Pancreas (tissue), 10 donors: Measurements from ENCODE around the gene TMEM167A. TPM values are rescaled to one million over a fixed set of nuclear protein-coding genes. Genes with fewer than 3 reads are reported as not detected.

Source experiments
- ATAC-seq, 4 donors: fragments of 200-7000 bp; cut with Tn5 transposase; one replicate each; pipeline versions ENCODE4 v1.8.0 to v1.9.1; 2020; ENCODE audit warnings: mild to moderate bottlenecking in 4 of 4, moderate library complexity in 4 of 4
- DNase-seq, 6 donors: peaks; one replicate each; pipeline ENCODE4 v3.0.0-alpha.2; 2020
- FAIRE-seq: peaks from 2 replicates; lab custom pipeline; 2012; peaks lifted over from hg19 to GRCh38; lab: Jason Lieb, UNC
- H3K27ac ChIP-seq, 4 donors: fragments of 200-600 bp; sonication (generic); 1 replicate in 3 of 4; 2 replicates in 1 of 4; pipeline versions ENCODE4 v1.5.0 to v1.8.0; 2020
- H3K27me3 ChIP-seq, 4 donors: fragments of 200-600 bp; one replicate each; pipeline ENCODE4 v1.8.0; 2021
- H3K36me3 ChIP-seq, 3 donors: fragments of 200-600 bp; sonication (generic) in 1 of 3; one replicate each; pipeline versions ENCODE4 v1.5.0 to v1.8.0; 2020 to 2021
- H3K4me1 ChIP-seq, 3 donors: fragments of 200-600 bp; one replicate each; pipeline ENCODE4 v1.8.0; 2021
- H3K4me3 ChIP-seq, 4 donors: fragments of 200-600 bp; sonication (generic) in 2 of 4; one replicate each; pipeline versions ENCODE4 v1.5.0 to v1.8.0; 2020 to 2021
- H3K9me3 ChIP-seq, 4 donors: fragments of 200-600 bp; one replicate each; pipeline ENCODE4 v1.8.0; 2021
- CTCF ChIP-seq, 4 donors: fragments of 200-600 bp; sonication (generic) in 3 of 4; IDR thresholded peaks; one replicate each; pipeline versions ENCODE4 v1.5.0 to v1.8.0; 2021; ENCODE audit warnings: antibody characterized with exemption in 4 of 4
- WGBS, 2 donors: extraction: QIAGEN DNeasy Blood & Tissue Kit; methylation state at CpG; one replicate each; pipeline ENCODE4 v1.1.7; 2013; 5-methylcytosine and 5-hydroxymethylcytosine counted together
- intact Hi-C, 3 donors: fragments of 100-400 bp; cut with DNase I; formaldehyde crosslinking; loops; one replicate each; pipeline versions ENCODE4 v1.11.1 to v1.14.2; 2022
- polyA plus RNA-seq, 2 donors: library from polyadenylated mRNA; stranded (reverse); fragments of 200-250 nt; gene quantifications; one replicate each; pipeline ENCODE4 v1.2.3, GENCODE V29; 2013
- total RNA-seq, 6 donors: library from RNA; stranded (reverse); fragmentation: NEBNext Ultra II Directional in 4 of 6; extraction: Animal tissue kit (Norgen Biotek cat#: 25700) in 4 of 6; gene quantifications; one replicate each; pipeline versions ENCODE4 v1.2.1 to v1.2.4, GENCODE V29; 2021 to 2023
- donor health status: healthy with polysubstance abuse.
- donor health status: DM: no; HTN: no; CAD: no; lungs with moderate emphysema.
- donor health status: DM: no; HTN: no; CAD: no.
- donor health status: control.
- donor health status: control.
- donor health status: Bipolar disorder and iron deficiency.
- donor health status: DM: yes; HTN: yes; CAD: no.
- donor health status: DM: no; HTN: no; CAD: no.
- donor health status: DM: no; HTN: no; CAD: no.
- donor health status: DM: yes; HTN: yes; CAD: no.

Gene TMEM167A
- total and polyA plus RNA-seq, 8 donors: 13.3 to 48.5 (median 33.4) TPM

DNA sequence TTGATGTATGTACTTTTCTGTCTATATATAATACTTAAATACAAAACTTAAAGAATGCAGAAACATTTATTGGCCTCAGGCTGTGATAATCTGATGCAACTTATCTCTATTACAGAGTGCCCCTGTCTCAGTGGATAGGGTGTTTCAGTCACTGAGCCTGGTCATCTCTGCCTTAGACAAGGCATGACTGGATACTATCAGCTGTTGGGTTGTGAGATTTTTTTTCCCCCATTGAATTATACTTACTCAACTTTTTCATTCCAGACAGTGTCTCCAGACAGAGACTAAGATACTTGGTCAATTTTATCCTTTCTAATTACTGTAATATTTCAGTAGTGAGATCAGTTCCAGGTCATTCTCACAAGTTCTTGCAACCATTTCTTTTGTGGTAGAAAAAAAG is 26.8 kb upstream of the TMEM167A start:
- no peak overlapping the region for H3K27ac ChIP-seq
- no peaks in the 10 kb centered on the region for H3K27me3 ChIP-seq
- DNase-seq (no peak), ATAC-seq (no peak), FAIRE-seq (no peak)
- intact Hi-C loops: no loop called here
- H3K36me3 ChIP-seq: no peaks in the 10 kb centered on the region
- no peak for TF ChIP-seq CTCF (IDR thresholded peaks at IDR 0.05)
- no peak overlapping the region for H3K4me3 ChIP-seq
- no peaks in the 10 kb centered on the region for H3K4me1 ChIP-seq
- no peaks in the 10 kb centered on the region for H3K9me3 ChIP-seq

DNA sequence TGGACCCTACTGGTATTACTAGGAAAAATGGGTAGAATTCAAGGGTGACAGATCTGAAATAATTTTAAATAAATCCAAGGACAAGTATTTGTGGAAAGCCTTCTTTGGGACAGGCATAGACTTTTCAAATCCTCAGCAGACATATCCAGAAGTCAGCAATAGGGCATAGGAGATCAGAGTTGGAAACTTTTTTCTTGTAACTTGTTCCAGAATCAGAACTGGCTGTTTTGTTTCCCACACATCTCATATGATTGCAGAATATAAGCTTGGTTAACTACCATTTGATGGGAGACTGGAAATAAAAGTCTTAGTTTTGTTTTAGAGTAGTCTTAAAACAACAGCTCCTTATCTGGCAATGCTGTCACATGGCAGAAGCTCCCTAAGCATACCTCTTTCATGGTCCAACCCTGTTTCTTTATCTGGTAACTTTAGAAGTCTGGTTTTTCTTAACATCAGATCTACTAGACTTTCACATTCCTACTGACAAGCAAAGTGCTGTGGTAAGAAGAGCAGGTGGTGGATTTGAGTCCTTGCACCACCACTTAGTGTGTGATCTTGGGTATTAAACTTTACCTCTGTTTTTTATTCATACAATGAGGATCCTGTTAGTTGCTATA is 25.3 kb upstream of the TMEM167A start:
- FAIRE-seq (no peak), DNase-seq (no peak), ATAC-seq (no peak)
- no peaks in the 10 kb centered on the region for H3K36me3 ChIP-seq
- no peak for TF ChIP-seq CTCF (IDR thresholded peaks at IDR 0.05)
- H3K4me1 ChIP-seq: peaks cover 0 to 6% (median 0%) of the 10 kb centered on the region in 3 donors
- H3K27ac ChIP-seq: no peak overlapping the region
- no peaks in the 10 kb centered on the region for H3K9me3 ChIP-seq
- no peaks in the 10 kb centered on the region for H3K27me3 ChIP-seq
- intact Hi-C loops: no loop called here
- no peak overlapping the region for H3K4me3 ChIP-seq

GRCh38 chr5:83101514-83101913 is 24.3 kb upstream of the TMEM167A start:
- no peaks in the 10 kb centered on the region for H3K9me3 ChIP-seq
- no peaks in the 10 kb centered on the region for H3K36me3 ChIP-seq
- TF ChIP-seq CTCF (IDR thresholded peaks at IDR 0.05): no peak
- no peak overlapping the region for H3K4me3 ChIP-seq
- FAIRE-seq (no peak), ATAC-seq (no peak), DNase-seq (no peak)
- WGBS, 2 donors: 89 to 90% methylated on average over 1 of the region's 1 CpG
- H3K27me3 ChIP-seq: no peaks in the 10 kb centered on the region
- intact Hi-C loops: no loop called here
- H3K27ac ChIP-seq: no peak overlapping the region
- peaks cover 0 to 6% (median 3%) of the 10 kb centered on the region in 3 donors for H3K4me1 ChIP-seq

DNA sequence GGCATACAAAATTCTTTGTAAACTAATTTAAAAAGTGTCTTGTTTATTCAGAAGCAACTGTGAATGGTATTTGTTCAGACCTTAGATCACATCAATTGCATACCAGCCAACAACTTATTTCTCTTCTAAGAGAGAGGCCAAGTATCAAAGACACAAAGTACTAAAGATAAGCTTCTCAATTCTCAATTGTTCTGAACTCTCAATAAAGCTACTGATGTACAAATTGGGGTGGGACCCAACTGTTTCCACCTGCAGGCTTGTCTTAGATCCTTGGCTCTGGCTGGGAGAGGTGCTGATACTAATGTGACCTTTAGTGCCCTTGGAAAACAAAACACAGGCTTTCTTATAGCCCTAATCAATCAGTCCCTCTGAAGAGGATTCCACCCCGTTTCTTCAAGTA is 22.3 kb upstream of the TMEM167A start:
- no peak for TF ChIP-seq CTCF (IDR thresholded peaks at IDR 0.05)

GRCh38 chr5:83099001-83099400 is 21.8 kb upstream of the TMEM167A start:
- Histone ChIP-seq H3K27me3 (no peaks in the 10 kb centered on the region), H3K4me1 (peaks cover 0 to 6% (median 3%) of the 10 kb centered on the region in 3 donors), H3K9me3 (no peaks in the 10 kb centered on the region), H3K27ac (no peak overlapping the region), H3K4me3 (no peak overlapping the region), H3K36me3 (no peaks in the 10 kb centered on the region)
- no peak for ATAC-seq
- intact Hi-C loops: no loop called here
- no peak for DNase-seq
- no peak for TF ChIP-seq CTCF (IDR thresholded peaks at IDR 0.05)
- FAIRE-seq: no peak

More for the DNA sequence above, 22.3 kb upstream of the TMEM167A start:
- no peaks in the 10 kb centered on the region for H3K9me3 ChIP-seq
- DNase-seq: no peak
- intact Hi-C loops: no loop called here
- H3K27ac ChIP-seq: no peak overlapping the region
- peaks cover 0 to 6% (median 3%) of the 10 kb centered on the region in 3 donors for H3K4me1 ChIP-seq
- no peaks in the 10 kb centered on the region for H3K27me3 ChIP-seq
- H3K36me3 ChIP-seq: no peaks in the 10 kb centered on the region
- FAIRE-seq: no peak
- no peak for ATAC-seq
- WGBS, 2 donors: 67 to 83% methylated on average over 1 of the region's 1 CpG
- H3K4me3 ChIP-seq: no peak overlapping the region
